Erythroblast (primary cell): ENCODE measurements around the gene OXCT1.

Experiments used
- GATA1 ChIP-seq: IDR thresholded peaks from 2 replicates; pipeline ENCODE4 v1.6.1; 2011; ENCODE audit warnings: low read depth, mild to moderate bottlenecking, control low read depth, low read length, moderate library complexity
- POLR2A ChIP-seq: IDR thresholded peaks from 2 replicates; pipeline ENCODE4 v1.6.1; 2011; ENCODE audit warnings: mild to moderate bottlenecking, low read length

DNA sequence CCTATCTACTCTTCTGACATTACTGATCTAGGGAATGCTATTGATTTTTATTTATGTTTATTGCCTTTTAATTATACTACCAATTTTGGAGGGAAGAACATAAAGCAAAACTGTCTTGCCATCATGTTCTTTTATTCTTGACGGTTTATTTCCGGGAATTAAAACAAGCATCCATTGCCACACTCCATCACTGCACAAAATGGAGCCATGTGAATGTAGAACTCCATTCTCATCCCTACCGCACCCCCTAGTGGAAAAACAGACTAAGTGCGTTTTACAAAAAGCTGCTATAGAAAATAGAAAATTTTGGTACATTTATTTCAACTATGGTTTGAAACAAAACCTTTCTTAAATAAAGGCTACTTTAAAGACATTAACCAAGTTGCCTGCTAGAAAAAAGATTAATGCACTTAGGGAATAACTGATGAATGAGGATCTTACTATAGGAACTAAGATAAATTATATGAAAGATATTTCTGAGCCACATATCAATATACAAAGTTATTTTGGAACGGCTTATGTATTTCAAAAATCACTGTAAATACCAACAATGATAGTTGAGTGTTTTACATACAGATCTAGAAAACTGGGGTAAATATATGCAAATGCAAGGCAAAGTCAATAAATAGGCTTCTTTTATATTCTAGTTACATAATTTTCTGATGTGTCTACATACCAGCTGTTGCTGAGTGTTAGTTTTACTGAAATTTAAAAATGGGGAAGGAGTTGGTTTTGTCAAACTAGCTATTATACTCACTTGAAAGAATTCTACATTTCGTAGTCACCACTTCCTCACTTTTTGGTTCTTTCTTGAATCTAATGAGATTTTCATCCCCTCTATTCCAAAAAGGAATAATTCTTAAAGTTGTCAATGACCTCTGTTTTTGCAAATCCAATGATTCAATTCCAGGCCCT lies 26.5 kb downstream of the OXCT1 start:
- no peak for TF ChIP-seq POLR2A
- no peak for TF ChIP-seq GATA1
